Kidney glomerular epithelial cell (primary cell): ENCODE results near the gene ATP8B2.
A peak's percentile ranks its signal among the peaks of the same experiment; 100 is the strongest.
"Not testable (repeated sequence)": the region's sequence is repeated elsewhere in the genome, so short reads cannot be mapped to it uniquely, and the experiment has no call there.

ENCODE experiments used
- DNase-seq: peaks from one replicate; lab custom pipeline; 2025; lab: John Stamatoyannopoulos, UW

ATP8B2 gene

DNA sequence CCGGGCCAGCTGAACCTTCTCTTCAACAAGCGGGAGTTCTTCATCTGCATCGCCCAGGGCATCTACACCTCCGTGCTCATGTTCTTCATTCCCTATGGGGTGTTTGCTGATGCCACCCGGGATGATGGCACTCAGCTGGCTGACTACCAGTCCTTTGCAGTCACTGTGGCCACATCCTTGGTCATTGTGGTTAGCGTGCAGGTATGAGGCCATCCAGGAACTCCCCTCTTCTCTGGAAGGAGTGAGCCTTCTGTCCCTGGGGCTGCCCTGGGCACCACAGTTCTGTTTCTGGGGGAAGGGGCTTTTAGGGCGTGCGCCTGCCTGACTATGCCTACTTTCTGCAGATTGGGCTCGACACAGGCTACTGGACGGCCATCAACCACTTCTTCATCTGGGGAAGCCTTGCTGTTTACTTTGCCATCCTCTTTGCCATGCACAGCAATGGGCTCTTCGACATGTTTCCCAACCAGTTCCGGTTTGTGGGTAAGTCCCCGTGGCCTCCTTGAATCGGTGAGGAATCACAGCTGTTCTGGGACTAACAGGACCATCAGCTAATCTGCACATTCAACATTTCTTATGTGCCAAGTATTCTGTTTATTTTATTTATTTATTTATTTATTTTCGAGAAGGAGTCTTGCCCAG is 21.1 kb downstream of the ATP8B2 start:
- no peak for DNase-seq

DNA sequence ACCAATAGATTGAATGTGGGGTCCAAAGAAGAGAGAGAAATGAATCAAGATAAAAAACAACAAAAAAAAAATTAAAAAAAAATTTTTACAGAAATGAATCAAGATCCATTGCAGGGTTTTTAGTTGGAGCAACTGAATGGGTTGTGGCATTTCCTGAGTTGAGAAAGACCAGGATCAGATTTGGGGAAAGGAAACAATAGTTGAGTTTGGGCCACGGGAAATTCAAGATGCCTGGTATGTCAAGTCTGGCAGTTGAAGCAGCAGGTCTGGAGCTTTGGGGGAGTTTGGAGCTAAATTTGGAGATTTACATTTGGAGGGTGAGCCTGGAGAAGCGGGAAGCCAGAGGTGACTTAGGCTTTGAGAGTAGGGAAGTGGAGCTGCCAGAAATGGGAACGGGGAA is 22.6 kb downstream of the ATP8B2 start:
- DNase-seq = no peak

DNA sequence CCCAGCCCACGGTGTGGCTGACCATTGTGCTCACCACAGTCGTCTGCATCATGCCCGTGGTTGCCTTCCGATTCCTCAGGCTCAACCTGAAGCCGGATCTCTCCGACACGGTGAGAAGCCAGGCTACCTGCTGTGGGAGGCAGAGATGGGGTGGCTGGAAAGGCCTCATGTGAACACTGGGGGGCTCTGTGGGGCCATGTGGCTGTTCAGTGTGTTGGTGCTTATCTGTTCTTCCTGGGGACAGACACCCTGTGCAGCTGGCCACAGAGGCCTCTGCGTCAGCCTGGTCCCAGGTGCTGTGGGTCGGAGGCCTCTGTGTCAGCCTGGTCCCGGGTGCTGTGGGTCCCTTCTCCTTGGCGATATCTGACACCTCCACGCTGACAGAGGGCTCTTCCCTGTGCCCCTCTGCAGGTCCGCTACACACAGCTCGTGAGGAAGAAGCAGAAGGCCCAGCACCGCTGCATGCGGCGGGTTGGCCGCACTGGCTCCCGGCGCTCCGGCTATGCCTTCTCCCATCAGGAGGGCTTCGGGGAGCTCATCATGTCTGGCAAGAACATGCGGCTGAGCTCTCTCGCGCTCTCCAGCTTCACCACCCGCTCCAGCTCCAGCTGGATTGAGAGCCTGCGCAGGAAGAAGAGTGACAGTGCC is 23.2 kb downstream of the ATP8B2 start:
- no peak for DNase-seq

DNA sequence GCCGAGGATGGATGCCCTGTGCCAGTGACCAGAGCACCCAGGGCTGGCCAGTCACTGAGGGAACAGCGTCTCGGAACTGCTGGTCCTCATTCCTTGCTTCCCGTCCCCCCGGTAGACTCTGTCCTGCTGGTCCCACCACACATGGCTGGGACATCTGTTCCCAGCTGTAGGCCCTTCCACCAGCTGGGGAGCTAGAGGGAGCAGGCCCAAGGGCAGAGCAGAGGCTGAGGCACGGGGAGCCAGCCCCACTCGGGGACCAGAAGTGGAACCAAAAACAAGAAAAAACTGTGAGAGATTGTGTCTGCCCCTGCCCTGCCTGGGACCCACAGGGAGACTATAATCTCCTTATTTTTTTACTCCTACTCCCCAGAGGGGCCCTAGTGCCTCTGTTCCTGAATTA is 23.8 kb downstream of the ATP8B2 start:
- DNase-seq = no peak

DNA sequence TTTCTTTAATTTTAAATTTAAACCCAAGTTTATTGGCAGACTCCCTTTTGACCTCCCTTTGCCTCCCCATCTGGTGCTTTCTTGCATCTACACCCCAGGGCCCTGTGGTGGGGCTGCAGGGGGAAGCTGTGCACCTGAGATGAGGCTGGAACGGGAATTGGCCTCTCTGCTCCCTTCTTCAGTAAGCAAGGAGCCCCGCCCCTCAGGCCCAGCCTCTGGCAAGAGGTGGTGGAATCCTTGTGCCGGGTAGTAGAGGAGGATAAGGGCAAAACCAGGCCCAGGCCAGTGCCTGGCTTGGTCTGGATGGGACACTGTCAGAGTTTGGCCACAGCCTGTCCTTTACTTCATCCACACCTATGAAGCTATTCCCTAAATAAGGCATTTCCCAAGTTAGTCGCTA is 25.1 kb downstream of the ATP8B2 start:
- DNase-seq = no peak

DNA sequence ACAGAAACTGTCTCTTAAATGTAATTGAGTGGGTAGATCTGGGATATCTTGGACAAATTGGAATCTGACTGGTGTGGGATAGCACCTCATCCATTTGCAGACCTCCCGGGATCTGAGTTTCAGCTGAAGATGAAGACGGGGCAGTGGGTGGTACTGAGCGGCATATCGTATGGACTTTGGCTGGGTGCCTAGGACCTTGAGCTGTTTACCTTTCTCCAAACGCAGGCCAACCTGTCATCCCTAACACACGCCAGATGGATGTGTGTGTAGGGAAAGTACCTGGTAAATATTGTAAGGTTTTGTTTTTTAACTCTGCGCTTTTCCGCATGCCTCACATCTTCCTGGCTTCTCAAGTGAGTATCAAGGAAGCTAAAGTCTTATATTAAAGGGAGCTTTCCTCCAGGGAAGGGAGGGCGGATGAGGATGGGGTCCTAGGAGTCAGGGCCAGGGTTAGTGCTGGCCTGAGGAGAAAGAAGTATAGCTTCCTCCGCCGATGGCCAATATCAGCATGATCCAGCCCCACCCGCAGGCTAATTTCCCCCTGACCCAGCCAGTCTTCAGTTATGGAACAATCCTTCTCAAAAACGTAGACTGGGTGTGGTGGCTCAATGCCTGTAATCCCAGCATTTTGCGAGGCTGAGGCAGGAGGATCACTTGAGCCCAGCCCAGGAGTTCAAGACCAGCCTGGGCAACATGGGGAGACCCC is 26.2 kb downstream of the ATP8B2 start:
- no peak for DNase-seq

DNA sequence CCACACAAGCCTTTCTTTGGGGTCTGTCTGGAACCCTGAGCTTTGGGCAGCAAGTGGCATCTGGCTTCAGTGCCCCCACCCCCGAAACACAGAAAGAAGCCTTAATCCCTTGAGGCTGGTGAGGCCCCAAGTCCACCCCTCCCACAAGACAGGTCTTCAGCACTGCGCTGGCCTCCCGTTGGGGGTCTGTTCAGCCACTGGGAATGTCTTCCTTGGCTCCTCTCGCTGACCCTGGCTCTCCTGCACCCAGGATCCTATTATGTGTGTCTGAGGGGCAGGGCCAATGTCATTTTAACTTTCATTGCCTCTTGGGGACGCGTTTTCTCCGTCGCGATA is 26.9 kb downstream of the ATP8B2 start:
- DNase-seq = no peak

DNA sequence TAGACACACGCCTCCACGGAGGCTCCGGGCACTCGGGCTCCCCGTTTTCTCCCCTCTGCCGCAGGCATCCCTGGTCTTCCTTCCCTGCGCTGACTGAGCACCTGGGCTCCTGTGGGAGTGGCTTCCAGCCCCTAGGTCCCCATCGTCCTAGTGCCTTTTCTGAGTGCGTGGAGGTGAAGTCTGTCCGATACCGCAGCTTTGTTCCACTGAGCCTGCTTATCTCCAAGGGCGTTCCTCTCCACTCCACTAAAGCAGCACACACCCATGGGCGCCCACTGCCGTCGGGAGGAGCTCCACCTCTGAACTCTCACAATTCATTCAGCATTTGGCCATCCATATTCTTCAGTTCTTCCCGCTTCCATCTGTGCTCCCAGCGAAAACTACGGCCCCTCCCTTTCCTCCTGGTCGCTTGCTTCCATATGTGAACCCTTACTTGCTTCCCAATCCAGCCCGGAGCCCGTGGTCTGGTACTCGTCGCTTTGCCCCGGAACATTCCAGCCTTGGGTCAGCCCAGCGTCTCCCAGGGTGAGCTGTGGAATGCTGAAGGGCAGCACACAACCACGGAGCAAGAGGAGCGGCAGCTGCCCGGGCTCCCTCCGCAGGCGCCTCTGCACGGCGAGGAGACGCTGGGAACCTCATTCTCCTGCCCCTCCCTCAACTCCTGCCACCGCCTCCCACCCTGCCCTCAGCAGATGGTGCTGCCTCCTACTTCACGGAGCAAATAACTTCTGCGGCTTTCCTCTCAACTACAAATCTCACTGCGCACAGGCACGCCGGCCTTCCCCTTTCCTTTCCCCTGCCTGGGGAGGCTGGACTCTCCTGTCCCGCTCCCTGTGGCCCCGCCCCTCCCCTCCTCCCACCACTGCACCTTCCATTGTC is 27.5 kb downstream of the ATP8B2 start:
- peak; percentile 16 for DNase-seq

DNA sequence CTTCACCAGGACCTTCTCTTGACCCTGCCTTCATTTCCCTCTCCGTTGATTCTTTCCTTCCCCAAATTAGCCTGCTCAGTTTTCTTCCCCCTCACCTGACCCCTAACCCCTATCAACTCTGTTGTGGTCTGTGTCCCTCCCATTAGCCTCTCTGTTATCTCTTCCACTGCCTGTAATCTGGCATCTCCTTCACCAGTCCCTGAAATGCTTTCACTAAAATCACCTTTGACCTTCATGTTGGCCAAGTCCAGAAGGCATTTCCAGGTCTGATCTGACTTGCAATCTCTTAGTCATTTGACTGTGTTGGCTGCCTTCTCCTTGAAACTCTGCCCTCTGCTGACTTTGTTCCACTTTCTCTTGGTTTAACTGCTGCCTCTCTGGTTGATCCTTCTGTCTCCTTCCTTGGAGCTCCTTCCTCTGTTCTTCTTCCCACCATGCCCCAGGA is 28.2 kb downstream of the ATP8B2 start:
- DNase-seq = peak; percentile 42

DNA sequence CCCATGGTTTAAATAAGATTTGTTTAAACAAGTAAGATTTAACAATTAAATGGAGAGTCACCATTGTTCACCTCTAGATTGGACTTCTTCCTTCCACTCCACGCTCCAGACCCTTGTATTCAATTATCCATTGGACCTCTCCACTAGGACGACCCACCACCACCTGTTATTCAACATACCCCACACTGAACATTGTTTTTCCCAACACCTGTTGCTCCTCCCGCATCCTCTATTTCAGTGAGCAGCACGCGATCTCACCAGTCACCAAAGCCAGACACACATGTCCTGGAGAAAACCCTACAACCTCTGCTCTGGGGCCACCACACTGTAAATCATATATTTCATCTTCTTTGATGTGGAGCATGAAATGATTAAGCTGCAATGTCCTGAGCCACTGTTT is 28.6 kb downstream of the ATP8B2 start:
- no peak for DNase-seq

DNA sequence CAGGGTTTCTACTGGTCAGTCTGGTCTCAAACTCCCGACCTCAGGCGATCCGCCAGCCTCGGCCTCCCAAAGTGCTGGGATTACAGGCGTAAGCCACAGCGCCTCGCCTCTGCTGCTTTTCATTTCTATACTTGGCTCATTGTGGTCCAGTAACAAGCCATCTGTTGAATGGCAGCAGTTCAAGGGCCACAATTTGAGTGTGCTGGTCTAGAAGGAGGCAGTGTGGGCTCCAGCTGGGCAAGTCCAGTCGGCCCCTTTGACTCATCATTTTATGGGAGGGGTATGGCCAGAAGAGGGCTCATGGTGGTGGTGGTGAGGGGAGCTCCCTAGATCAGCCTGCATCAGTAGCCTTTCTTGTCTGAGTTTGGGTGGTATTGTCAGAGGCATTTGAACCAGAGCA is 33.2 kb downstream of the ATP8B2 start:
- DNase-seq = no peak

DNA sequence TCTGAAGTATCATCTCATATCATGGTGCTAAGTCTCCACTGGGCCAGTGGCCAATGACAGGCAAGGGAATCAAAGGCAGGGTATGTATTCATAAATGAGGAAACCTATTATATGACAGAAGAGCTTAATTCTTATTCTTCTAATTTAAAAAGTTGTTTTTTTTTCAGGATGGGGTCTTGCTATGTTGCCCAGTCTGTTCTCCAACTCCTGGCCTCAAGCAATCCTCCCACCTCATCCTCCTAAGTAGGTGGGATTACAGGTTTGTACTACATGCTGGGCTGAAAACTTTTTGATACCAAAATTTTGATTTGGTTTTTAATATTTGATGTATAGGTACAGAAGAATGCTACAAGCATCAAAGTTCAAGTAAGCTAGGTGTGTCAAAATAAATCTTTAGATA is 35.0 kb downstream of the ATP8B2 start:
- DNase-seq = no peak

DNA sequence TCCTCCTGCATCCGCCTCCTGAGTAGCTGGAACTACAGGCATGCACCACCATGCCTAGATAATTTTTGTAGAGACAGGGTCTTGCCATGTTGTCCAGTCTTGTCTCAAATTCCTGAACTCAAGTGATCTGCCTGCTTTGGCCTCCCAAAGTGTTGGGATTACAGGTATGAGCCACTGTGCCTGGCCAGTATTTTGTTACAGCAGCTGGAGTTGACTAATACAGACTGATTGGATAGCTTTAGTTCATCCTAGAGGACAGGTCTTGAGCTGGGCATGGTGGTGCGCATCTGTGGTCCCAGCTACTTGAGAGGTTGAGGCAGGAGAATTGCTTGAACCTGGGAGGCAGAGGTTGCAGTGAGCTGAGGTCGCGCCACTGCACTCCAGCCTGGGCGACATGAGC is 35.6 kb downstream of the ATP8B2 start:
- DNase-seq = not testable (repeated sequence)

DNA sequence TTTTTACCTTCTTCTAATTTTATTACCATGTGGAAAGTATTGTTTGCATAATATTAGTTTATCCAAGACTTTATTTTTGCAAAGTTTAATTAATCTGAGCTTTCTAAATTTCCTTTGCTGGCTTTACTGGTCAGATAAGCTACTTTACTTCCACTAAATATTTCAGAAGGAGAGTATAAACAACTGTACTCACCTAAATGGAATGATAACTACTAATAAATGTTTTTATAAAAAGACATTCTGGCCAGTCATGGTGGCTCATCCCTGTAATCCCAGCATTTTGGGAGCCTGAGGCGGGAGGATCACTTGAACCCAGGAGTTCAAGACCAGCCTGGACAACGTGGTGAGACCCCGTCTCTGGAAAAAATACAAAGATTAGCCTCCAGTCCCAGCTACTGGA is 36.0 kb downstream of the ATP8B2 start:
- DNase-seq = no peak

DNA sequence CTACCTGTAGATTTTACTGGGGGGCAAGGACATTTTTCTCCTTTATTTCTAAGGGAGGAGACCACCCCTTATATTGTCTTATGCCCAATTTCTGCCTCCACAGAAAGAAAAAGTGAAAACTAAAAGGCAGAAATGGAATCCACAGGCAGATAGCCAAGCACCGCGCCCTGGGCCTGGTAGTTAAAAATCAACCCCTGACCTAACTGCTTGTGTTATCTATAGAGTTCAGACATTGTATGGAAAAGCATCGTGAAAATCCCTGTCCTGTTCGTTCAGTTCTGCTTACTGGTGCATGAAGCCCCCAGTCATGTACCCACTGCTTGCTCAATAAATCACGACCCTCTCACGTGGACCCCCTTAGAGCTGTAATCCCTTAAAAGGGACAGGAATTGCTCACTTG is 46.1 kb downstream of the ATP8B2 start:
- DNase-seq = no peak

DNA sequence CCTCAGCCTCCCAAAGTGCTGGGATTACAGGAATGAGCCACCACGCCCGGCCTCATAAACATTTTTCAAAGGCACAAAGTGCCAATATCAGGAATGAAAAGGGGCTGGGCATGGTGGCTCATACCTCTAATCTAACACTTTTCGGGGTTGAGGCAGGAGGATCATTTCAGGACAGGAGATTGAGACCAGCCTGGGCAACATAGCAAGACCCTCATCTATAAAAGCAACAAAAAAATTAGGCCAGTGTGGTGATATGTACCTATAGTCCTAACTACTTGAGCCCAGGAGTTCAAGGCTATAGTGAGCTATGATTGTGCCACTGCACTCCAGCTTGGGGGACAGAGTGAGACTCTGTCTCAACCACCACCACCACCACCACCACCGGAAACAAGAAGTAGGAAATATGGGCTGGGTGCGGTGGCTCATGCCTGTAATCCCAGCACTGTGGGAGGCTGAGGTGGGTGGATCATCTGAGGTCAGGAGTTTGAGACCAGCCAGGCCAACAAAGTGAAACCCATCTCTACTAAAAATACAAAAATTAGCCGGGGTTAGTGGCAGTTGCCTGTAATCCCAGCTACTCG is 48.5 kb downstream of the ATP8B2 start:
- not testable (repeated sequence) for DNase-seq

DNA sequence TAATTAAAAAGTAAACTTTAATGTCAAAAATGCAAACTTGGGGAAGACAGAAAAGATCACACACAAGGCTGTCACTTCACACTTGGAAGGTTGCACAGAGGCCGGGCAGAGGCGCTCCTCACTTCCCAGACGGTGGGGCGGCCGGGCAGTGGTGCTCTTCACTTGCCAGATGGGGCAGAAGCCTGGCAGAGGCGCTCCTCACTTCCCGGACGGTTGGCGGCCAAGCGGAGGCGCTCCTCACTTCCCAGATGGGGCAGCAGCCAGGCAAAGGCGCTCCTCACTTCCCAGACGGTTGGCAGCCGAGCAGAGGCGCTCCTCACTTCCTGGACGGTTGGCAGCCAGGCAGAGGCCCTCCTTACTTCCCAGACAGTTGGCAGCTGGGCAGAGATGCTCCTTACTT is 54.0 kb downstream of the ATP8B2 start:
- no peak for DNase-seq

DNA sequence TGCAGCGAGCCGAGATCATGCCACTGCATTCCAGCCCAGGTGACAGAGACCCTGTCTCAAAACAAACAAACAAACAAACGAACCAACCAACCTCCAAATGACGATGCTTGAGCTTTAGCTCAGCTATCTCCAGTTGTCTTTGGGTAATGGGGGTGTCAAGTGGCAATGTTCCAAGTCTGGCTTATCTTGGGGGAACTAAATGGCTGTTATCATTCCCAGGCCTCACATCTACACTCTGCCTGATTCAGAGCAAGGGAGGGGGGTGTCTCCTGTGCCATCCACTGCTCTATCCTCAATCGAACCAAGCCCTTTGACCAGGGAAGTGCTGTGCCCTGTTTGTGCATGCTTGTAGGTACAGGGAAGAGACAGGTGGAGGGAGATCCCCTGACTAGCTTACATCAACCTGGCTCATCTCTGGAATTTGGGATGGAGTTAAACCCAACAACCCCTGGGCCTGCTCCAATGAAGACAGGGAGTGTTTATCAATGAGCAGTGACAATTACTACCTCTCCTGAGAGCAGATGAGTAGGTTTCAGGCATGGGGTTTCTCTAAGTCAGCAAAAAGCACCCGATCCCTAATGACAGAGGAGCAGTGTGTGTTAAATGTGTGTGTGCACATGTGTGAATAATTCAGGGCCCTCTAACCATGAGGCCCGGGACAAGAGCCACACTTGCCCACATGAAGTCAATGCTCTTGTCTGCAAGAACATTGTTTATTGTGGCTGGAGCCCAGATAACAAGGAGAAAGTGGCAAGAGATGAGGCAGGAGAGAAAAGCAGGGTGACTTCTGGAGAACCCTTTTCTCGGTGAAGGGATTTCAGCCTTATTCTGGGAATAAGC is 59.5 kb downstream of the ATP8B2 start:
- no peak for DNase-seq

DNA sequence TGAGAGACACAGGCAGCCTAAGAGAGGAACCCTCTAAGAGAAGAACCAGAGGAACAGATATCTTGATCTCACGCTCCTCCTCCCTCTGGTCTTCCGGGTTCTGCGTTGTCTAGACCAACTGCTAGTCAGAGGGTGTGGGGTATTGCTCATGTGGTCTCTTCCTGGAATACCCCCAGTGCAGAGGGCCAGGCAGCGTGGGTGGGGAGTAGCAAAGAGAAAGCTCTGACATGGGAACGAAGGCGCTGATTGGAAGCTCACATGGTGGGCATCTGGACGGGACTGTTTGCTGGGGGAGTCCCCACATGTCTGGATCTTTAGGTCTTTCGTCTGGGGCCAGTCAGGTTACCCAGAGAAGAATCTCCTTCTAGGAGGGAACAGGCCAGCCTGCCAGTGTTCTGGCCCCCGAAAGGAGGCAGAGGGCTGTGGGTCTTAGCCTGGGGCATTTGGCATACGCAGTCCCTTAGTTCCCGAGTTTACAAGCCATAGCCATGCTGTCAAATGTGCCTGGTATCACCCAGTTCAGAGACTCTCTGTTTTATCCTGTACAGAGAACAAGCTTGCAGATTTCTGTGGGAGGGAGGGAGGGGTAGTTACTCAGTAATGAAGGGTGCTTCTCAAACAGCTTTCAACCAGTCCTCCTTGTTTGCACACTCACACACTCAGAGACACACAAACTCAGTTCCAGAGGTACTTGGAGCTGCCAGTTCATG is 61.5 kb downstream of the ATP8B2 start:
- no peak for DNase-seq

DNA sequence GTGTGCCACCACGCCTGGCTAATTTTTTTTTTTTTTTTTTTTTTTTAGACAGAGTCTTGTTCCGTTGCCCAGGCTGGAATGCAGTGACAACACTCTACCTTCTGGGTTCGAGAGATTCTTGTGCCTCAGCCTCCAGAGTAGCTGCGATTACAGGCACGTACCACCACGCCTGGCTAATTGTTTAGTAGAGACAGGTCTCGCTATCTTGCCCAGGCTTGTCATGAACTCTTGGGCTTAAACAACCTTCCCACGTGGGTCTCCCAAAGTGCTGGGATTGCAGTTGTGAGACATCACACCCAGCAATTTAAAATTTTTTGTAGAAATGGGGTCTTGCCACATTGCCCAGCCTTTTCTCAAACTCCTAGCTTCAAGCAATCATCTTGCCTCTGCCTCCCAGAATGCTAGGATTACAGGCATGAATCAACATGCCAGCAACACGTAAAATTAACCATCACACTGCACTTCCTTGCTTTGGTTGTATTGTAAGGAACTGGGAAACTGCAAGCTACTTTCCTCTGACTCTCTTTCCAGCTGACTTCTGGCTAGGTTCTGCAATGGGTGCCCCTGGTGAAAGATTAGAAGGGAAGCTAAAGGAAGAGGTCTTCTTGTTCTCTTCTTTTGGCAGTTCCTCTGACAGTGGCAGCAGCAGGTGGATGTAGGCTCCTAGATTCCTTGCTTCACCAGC is 65.9 kb downstream of the ATP8B2 start:
- no peak for DNase-seq
